A673 (cell line): ENCODE results near the gene DRD4.

ENCODE experiments used
- EZH2 ChIP-seq: fragments of 200-600 bp; sonication (generic); IDR thresholded peaks from 2 replicates; pipeline ENCODE4 v1.6.1; 2017; ENCODE audit warnings: borderline replicate concordance, low read depth, mild to moderate bottlenecking, mixed read lengths, antibody characterized with exemption, low read length; ENCODE audit not compliant: poor library complexity, severe bottlenecking
- TF ChIP-seq, protein P1 (sequence below): fragments of 300-800, 200-600 bp; sonication (generic); conservative IDR thresholded peaks from 2 replicates; pipeline ENCODE4 v1.5.1; 2017; ENCODE audit warnings: low read depth, mild to moderate bottlenecking, antibody characterized with exemption, low read length, moderate library complexity, mixed read lengths

DNA sequence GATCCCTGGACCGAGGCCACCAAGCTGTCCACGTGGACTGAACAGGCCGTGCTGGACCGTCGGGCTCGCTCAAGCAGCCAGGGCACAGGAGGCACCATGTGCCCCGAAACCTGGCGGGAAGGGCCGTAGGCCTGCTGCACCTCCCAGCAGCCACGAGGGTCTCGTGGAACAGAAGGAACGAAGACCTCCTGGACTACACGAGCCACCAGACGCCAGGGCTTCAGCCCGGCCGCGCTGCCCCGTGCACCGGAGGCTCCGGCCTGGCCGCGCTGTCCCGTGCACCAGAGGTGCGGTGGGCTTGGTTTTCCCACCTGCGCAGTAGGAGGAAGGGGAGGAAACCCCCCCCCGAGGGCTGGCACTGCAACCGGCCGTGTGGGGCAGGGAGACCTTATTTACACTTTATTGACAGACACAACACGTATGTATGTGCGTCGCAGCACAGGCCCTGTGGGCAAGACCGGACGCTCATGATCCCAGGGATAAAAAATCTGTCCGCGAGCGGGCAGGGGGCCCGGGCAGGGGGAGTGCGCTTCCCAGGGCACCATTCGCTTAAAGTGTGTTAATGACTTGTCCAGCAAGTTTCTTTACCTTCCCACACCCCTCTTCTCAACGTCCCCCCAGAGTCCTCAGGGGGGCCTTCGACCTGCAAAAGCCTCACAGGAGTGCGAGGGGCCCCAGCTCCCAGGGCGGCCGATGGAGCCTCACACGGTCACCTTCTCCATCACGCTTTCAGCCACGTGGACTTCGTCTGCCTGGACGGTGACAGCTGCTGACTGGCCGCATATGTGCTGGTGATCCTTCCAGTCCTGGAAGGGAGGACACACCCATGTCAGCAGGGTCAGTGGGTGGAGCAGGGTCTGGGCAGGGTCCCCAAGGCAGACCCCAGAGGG, 7.0 kb downstream of the DRD4 start:
- TF ChIP-seq, protein P1, sequence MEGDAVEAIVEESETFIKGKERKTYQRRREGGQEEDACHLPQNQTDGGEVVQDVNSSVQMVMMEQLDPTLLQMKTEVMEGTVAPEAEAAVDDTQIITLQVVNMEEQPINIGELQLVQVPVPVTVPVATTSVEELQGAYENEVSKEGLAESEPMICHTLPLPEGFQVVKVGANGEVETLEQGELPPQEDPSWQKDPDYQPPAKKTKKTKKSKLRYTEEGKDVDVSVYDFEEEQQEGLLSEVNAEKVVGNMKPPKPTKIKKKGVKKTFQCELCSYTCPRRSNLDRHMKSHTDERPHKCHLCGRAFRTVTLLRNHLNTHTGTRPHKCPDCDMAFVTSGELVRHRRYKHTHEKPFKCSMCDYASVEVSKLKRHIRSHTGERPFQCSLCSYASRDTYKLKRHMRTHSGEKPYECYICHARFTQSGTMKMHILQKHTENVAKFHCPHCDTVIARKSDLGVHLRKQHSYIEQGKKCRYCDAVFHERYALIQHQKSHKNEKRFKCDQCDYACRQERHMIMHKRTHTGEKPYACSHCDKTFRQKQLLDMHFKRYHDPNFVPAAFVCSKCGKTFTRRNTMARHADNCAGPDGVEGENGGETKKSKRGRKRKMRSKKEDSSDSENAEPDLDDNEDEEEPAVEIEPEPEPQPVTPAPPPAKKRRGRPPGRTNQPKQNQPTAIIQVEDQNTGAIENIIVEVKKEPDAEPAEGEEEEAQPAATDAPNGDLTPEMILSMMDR, result no peak
- TF ChIP-seq EZH2, result no peak
